ENCODE data around the gene DDX31.

Gene DDX31

DNA sequence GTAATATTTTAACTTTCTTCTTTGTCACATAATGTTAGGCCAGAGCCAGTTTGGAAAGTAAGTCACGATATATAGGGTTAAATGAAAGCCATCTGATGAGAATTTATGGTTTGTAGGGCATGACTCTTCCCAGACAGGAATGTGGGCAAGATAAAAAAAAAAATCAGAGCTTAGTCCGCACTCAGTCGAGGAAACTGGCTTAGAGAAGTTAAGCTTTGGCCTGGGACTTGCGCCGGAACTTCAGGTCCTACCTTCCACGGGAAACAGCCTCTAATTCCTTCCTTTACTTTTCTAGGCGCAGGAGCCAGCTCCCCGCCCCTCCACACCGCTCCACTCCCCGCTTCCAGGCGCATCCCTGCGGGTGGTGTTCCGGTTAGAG is 475 bp downstream of the DDX31 start:
- peak overlapping the region; percentile 80 to 99 (median 89) for H3K4me3 ChIP-seq (ENCODE audit: control insufficient read depth in 1 of 7, extremely low read depth in 1 of 7, insufficient read depth in 4 of 7, low read depth in 2 of 7, low read length in 6 of 7)
- CTCF ChIA-PET: interaction anchor here (0.6 to 1.8 kb wide), 7 partner anchors 13 to 204 kb away, joined by 3 to 5 read pairs (median 4); no protein-coding TSS in a partner anchor

DNA sequence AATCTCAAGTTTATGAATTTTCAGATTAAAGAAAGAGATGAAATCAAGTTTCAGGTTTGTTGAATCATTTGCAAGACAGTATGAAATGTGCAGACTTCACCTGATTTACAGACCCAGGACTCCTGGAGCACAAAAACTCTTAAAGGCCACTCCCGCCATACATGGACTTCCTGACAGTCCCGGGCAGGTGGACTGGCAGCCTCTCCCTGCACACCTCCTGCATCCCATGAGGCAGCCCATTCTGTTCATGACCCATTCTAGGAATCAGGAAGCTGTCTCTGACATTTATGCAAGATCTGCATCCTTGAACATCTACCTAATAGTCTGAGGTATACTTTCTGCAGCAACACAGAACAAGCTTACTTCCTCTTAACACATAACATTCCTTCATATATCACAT is 5.9 kb downstream of the DDX31 start:
- Histone ChIP-seq H3K27ac (ENCODE audit: insufficient read depth in 1 of 2, low read depth in 1 of 2, low read length in 2 of 2, poor library complexity in 1 of 2, severe bottlenecking in 2 of 2) (no peak overlapping the region), H3K27me3 (replicated peaks in 2 of 5; ENCODE audit: control insufficient read depth in 4 of 5, insufficient read depth in 5 of 5, low read length in 4 of 5) (no peaks in the 10 kb centered on the region), H3K4me3 (ENCODE audit: control insufficient read depth in 1 of 7, extremely low read depth in 1 of 7, insufficient read depth in 4 of 7, low read depth in 2 of 7, low read length in 6 of 7) (no peak overlapping the region), H3K4me1 (ENCODE audit: control extremely low read depth in 1 of 4, control insufficient read depth in 4 of 4, insufficient read depth in 4 of 4, low read length in 3 of 4) (peaks cover 0 to 3% (median under 1%) of the 10 kb centered on the region in 4 experiments), H3K9me3 (ENCODE audit: control extremely low read depth in 1 of 5, control insufficient read depth in 4 of 5, insufficient read depth in 2 of 5, low read depth in 1 of 5, low read length in 4 of 5) (no peaks in the 10 kb centered on the region), H3K36me3 (ENCODE audit: control insufficient read depth in 4 of 4, insufficient read depth in 4 of 4, low read length in 3 of 4) (peaks cover 11 to 53% (median 26%) of the 10 kb centered on the region in 4 experiments)
- POLR2A ChIA-PET: no interaction called here
- 96% methylated on average over 2 of the region's 2 CpGs for WGBS (ENCODE audit: insufficient coverage)
- CTCF ChIA-PET: no interaction called here
- no peak for DNase-seq

More for the DNA sequence above, 475 bp downstream of the DDX31 start:
- Histone ChIP-seq H3K4me1 (ENCODE audit: control extremely low read depth in 1 of 4, control insufficient read depth in 4 of 4, insufficient read depth in 4 of 4, low read length in 3 of 4) (peaks cover 9 to 36% (median 34%) of the 10 kb centered on the region in 4 experiments), H3K27me3 (replicated peaks in 2 of 5; ENCODE audit: control insufficient read depth in 4 of 5, insufficient read depth in 5 of 5, low read length in 4 of 5) (no peaks in the 10 kb centered on the region), H3K36me3 (ENCODE audit: control insufficient read depth in 4 of 4, insufficient read depth in 4 of 4, low read length in 3 of 4) (peaks cover 0 to 9% (median under 1%) of the 10 kb centered on the region in 4 experiments), H3K9me3 (ENCODE audit: control extremely low read depth in 1 of 5, control insufficient read depth in 4 of 5, insufficient read depth in 2 of 5, low read depth in 1 of 5, low read length in 4 of 5) (no peaks in the 10 kb centered on the region), H3K27ac (ENCODE audit: insufficient read depth in 1 of 2, low read depth in 1 of 2, low read length in 2 of 2, poor library complexity in 1 of 2, severe bottlenecking in 2 of 2) (peak overlapping the region in 1 of 2 experiments; percentile 96)
- POLR2A ChIA-PET: interaction anchor here (0.7 to 1.4 kb wide), 3 partner anchors 18 to 275 kb away, joined by 4 to 6 read pairs (median 5); partner anchors contain the start of gene TSC1
- under 1% methylated on average over 13 of the region's 13 CpGs for WGBS (ENCODE audit: insufficient coverage)
- no peak for DNase-seq

DNA sequence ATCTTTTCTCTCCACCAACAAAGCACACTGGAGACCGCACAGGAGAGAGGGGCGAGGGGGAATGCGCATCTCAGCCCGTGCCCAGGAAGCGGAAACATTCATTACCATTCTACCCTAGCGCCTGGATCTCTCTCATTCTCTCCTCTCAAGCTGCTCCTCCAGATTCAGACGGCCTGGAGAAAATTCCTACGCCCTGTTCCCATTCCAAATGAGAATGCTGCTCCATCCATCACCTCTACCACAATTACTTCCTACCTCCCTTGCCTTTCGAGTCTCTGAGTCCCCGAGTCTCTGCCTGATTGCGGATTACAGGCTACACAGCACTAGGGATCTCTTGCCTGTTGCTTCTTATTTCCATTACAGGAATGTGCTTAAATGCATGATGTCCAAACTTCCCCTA is 6.7 kb downstream of the DDX31 start:
- Histone ChIP-seq H3K27me3 (replicated peaks in 2 of 5; ENCODE audit: control insufficient read depth in 4 of 5, insufficient read depth in 5 of 5, low read length in 4 of 5) (no peaks in the 10 kb centered on the region), H3K4me1 (ENCODE audit: control extremely low read depth in 1 of 4, control insufficient read depth in 4 of 4, insufficient read depth in 4 of 4, low read length in 3 of 4) (no peaks in the 10 kb centered on the region), H3K9me3 (ENCODE audit: control extremely low read depth in 1 of 5, control insufficient read depth in 4 of 5, insufficient read depth in 2 of 5, low read depth in 1 of 5, low read length in 4 of 5) (no peaks in the 10 kb centered on the region), H3K27ac (ENCODE audit: insufficient read depth in 1 of 2, low read depth in 1 of 2, low read length in 2 of 2, poor library complexity in 1 of 2, severe bottlenecking in 2 of 2) (no peak overlapping the region), H3K36me3 (ENCODE audit: control insufficient read depth in 4 of 4, insufficient read depth in 4 of 4, low read length in 3 of 4) (peaks cover 18 to 60% (median 31%) of the 10 kb centered on the region in 4 experiments), H3K4me3 (ENCODE audit: control insufficient read depth in 1 of 7, extremely low read depth in 1 of 7, insufficient read depth in 4 of 7, low read depth in 2 of 7, low read length in 6 of 7) (no peak overlapping the region)
- WGBS (ENCODE audit: insufficient coverage): 95% methylated on average over 7 of the region's 11 CpGs
- CTCF ChIA-PET: interaction anchor here (1.0 kb wide), 1 partner anchor 12 kb away, joined by 5 read pairs; no protein-coding TSS in a partner anchor
- POLR2A ChIA-PET: no interaction called here
- no peak for DNase-seq

DNA sequence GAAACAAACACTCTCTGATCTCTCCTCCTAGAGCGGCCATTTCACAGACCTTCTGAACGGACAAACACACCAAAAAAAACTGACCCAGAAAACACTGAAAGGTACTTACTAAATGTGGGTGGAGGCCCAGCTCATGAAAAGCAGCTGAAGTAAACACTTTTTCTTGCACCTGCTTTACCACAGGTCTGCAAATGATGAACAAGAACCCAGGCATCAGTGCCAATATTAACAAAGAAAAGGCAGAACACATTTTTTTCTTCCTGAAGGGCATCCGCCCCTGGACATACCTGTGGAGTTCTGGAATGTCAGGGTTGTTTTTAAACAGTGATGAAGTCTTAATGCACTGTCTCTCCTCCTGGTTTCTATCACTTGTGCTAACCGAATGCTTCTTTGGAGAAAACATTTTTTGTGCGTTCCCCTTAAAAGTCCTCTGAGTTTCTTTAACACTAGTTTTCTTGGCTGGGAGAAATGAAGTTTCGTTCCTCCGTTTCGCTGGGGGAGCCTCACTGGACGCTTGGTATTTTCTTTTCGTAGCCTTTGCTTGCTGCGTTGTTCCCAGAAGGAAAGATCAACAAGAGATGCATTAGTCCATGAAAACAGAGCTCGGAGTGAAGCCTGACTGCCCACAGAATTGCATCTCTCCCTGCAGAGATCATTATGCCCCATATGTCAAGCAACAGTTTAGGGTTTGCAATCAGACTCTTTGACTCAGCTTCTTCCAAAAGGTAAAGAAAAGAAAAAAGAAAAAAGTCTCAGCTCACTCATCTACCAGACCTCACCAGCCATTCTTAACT is 7.4 kb downstream of the DDX31 start:
- 94% methylated on average over 10 of the region's 12 CpGs for WGBS (ENCODE audit: insufficient coverage)
- H3K4me1 ChIP-seq (ENCODE audit: control extremely low read depth in 1 of 4, control insufficient read depth in 4 of 4, insufficient read depth in 4 of 4, low read length in 3 of 4): no peaks in the 10 kb centered on the region
- no peak for DNase-seq
- peaks cover 23 to 63% (median 36%) of the 10 kb centered on the region in 4 experiments for H3K36me3 ChIP-seq (ENCODE audit: control insufficient read depth in 4 of 4, insufficient read depth in 4 of 4, low read length in 3 of 4)
- CTCF ChIA-PET: interaction anchor here (1.0 kb wide), 1 partner anchor 11 kb away, joined by 5 read pairs; no protein-coding TSS in a partner anchor
- H3K27ac ChIP-seq (ENCODE audit: insufficient read depth in 1 of 2, low read depth in 1 of 2, low read length in 2 of 2, poor library complexity in 1 of 2, severe bottlenecking in 2 of 2): no peak overlapping the region
- no peaks in the 10 kb centered on the region for H3K27me3 ChIP-seq (replicated peaks in 2 of 5; ENCODE audit: control insufficient read depth in 4 of 5, insufficient read depth in 5 of 5, low read length in 4 of 5)
- POLR2A ChIA-PET: no interaction called here
- no peaks in the 10 kb centered on the region for H3K9me3 ChIP-seq (ENCODE audit: control extremely low read depth in 1 of 5, control insufficient read depth in 4 of 5, insufficient read depth in 2 of 5, low read depth in 1 of 5, low read length in 4 of 5)
- H3K4me3 ChIP-seq (ENCODE audit: control insufficient read depth in 1 of 7, extremely low read depth in 1 of 7, insufficient read depth in 4 of 7, low read depth in 2 of 7, low read length in 6 of 7): no peak overlapping the region

DNA sequence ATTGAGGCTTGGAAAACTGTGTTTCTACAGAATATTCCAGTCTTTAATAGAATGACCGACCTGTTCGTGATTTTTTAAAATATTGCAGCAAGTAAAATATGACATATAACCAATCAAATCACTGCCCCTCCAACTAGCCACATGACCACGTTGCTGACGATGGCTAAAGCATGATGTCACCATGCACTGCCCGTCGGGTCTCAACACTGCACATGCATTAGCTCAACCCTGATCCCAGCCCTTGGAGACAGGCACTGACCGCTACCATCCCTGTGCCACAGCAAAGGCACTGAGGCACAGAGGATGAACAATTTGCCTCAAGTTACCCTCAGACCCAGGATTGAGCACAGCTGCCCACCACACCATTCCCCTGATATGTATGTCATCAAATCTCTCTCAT is 13.5 kb downstream of the DDX31 start:
- no peak for DNase-seq
- 95% methylated on average over 7 of the region's 7 CpGs for WGBS (ENCODE audit: insufficient coverage)
- ChIA-PET POLR2A (no interaction called here), CTCF (no interaction called here)
- H3K27ac ChIP-seq (ENCODE audit: insufficient read depth in 1 of 2, low read depth in 1 of 2, low read length in 2 of 2, poor library complexity in 1 of 2, severe bottlenecking in 2 of 2): no peak overlapping the region
- peaks cover 24 to 69% (median 41%) of the 10 kb centered on the region in 4 experiments for H3K36me3 ChIP-seq (ENCODE audit: control insufficient read depth in 4 of 4, insufficient read depth in 4 of 4, low read length in 3 of 4)
- no peaks in the 10 kb centered on the region for H3K9me3 ChIP-seq (ENCODE audit: control extremely low read depth in 1 of 5, control insufficient read depth in 4 of 5, insufficient read depth in 2 of 5, low read depth in 1 of 5, low read length in 4 of 5)
- no peak overlapping the region for H3K4me3 ChIP-seq (ENCODE audit: control insufficient read depth in 1 of 7, extremely low read depth in 1 of 7, insufficient read depth in 4 of 7, low read depth in 2 of 7, low read length in 6 of 7)
- H3K27me3 ChIP-seq (replicated peaks in 2 of 5; ENCODE audit: control insufficient read depth in 4 of 5, insufficient read depth in 5 of 5, low read length in 4 of 5): no peaks in the 10 kb centered on the region
- H3K4me1 ChIP-seq (ENCODE audit: control extremely low read depth in 1 of 4, control insufficient read depth in 4 of 4, insufficient read depth in 4 of 4, low read length in 3 of 4): no peaks in the 10 kb centered on the region

DNA sequence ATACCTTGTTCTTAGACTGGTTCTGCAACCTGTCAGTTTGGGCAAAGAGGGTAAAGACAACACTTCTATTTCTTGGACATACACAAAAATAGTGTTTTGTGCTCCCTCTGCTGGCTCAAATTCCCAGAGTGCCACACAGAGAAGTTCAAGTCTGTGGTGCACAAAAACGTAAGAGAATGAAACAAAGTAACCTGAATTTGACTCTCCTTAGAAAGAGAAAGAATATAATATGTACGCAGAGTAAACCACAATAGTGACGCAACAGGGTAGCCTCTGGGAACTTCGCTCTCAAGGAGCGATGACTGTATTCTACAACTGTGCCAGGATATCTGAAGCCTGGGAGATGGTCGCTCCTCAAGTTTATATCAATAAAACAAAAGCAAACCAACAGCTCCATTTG is 18.5 kb downstream of the DDX31 start:
- no peak overlapping the region for H3K27ac ChIP-seq (ENCODE audit: insufficient read depth in 1 of 2, low read depth in 1 of 2, low read length in 2 of 2, poor library complexity in 1 of 2, severe bottlenecking in 2 of 2)
- H3K4me1 ChIP-seq (ENCODE audit: control extremely low read depth in 1 of 4, control insufficient read depth in 4 of 4, insufficient read depth in 4 of 4, low read length in 3 of 4): no peaks in the 10 kb centered on the region
- H3K4me3 ChIP-seq (ENCODE audit: control insufficient read depth in 1 of 7, extremely low read depth in 1 of 7, insufficient read depth in 4 of 7, low read depth in 2 of 7, low read length in 6 of 7): no peak overlapping the region
- POLR2A ChIA-PET: no interaction called here
- CTCF ChIA-PET: interaction anchor here (0.8 to 1.9 kb wide), 6 partner anchors 9 to 251 kb away, joined by 3 to 8 read pairs (median 4); no protein-coding TSS in a partner anchor
- H3K27me3 ChIP-seq (replicated peaks in 2 of 5; ENCODE audit: control insufficient read depth in 4 of 5, insufficient read depth in 5 of 5, low read length in 4 of 5): no peaks in the 10 kb centered on the region
- DNase-seq: peak in 2 of 3 donors; percentile 45 to 54
- H3K9me3 ChIP-seq (ENCODE audit: control extremely low read depth in 1 of 5, control insufficient read depth in 4 of 5, insufficient read depth in 2 of 5, low read depth in 1 of 5, low read length in 4 of 5): no peaks in the 10 kb centered on the region
- 64% methylated on average over 5 of the region's 6 CpGs for WGBS (ENCODE audit: insufficient coverage)
- H3K36me3 ChIP-seq (ENCODE audit: control insufficient read depth in 4 of 4, insufficient read depth in 4 of 4, low read length in 3 of 4): peaks cover 15 to 68% (median 39%) of the 10 kb centered on the region in 4 experiments

DNA sequence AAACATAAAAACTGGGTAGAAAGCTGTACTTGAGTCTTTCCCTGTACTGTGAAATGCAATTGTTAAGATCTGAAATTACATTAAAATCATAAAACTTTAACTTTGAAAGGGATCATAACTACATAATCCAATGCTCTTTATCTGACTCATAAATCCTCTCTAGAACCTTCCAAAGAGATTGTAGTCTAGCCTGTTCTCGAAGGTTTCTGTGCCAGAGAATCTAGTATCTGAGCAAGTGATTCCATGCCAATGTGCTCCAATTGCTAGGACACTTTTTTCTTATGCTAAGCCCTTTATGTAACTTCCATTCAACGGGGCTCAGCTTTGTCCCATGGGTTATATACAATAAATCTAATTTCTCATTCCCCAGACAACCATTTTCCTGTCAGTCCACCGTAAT is 21.1 kb downstream of the DDX31 start:
- WGBS (ENCODE audit: insufficient coverage): 93% methylated on average over 3 of the region's 3 CpGs
- Histone ChIP-seq H3K36me3 (ENCODE audit: control insufficient read depth in 4 of 4, insufficient read depth in 4 of 4, low read length in 3 of 4) (peaks cover 10 to 82% (median 58%) of the 10 kb centered on the region in 4 experiments), H3K9me3 (ENCODE audit: control extremely low read depth in 1 of 5, control insufficient read depth in 4 of 5, insufficient read depth in 2 of 5, low read depth in 1 of 5, low read length in 4 of 5) (no peaks in the 10 kb centered on the region), H3K27me3 (replicated peaks in 2 of 5; ENCODE audit: control insufficient read depth in 4 of 5, insufficient read depth in 5 of 5, low read length in 4 of 5) (no peaks in the 10 kb centered on the region), H3K4me3 (ENCODE audit: control insufficient read depth in 1 of 7, extremely low read depth in 1 of 7, insufficient read depth in 4 of 7, low read depth in 2 of 7, low read length in 6 of 7) (no peak overlapping the region), H3K4me1 (ENCODE audit: control extremely low read depth in 1 of 4, control insufficient read depth in 4 of 4, insufficient read depth in 4 of 4, low read length in 3 of 4) (no peaks in the 10 kb centered on the region), H3K27ac (ENCODE audit: insufficient read depth in 1 of 2, low read depth in 1 of 2, low read length in 2 of 2, poor library complexity in 1 of 2, severe bottlenecking in 2 of 2) (no peak overlapping the region)
- ChIA-PET POLR2A (no interaction called here), CTCF (interaction anchor here (1.1 to 1.4 kb wide), 3 partner anchors 10 to 150 kb away, joined by 3 to 6 read pairs (median 3); partner anchors contain the start of gene DDX31)
- no peak for DNase-seq
